Panc1 (cell line): ENCODE measurements around the gene NPB. TPM values are rescaled to one million over a fixed set of nuclear protein-coding genes. Genes with fewer than 3 reads are reported as not detected.
A peak's percentile ranks its signal among the peaks of the same experiment; 100 is the strongest.

Experiments
- ATAC-seq: fragments of 200-7000 bp; cut with Tn5 transposase; 2 replicates; pipeline ENCODE4 v1.9.1; 2020; ENCODE audit warnings: mild to moderate bottlenecking, moderate library complexity
- BruUV-seq: library from RNA; stranded (reverse); fragments of 400-500 nt; replicated peaks from 2 replicates; lab custom pipeline; 2021; lab: Mats Ljungman, UMichigan
- CTCF ChIA-PET: fragments of 300-600 bp; sonication (Branson Sonifier 250); formaldehyde crosslinking; loops from one replicate; lab custom pipeline; 2022; ENCODE audit warnings: antibody characterized with exemption; lab: Charles Lee
- POLR2A ChIA-PET: fragments of 300-600 bp; sonication (Branson Sonifier 250); formaldehyde crosslinking; loops from one replicate; lab custom pipeline; 2022; ENCODE audit warnings: antibody characterized with exemption; lab: Charles Lee
- DNase-seq: peaks from one replicate; pipeline ENCODE4 v3.0.0-alpha.2; 2010; ENCODE audit warnings: low read depth, low spot score
- H3K27ac ChIP-seq: 2 replicates; pipeline ENCODE4 v1.5.1; 2011; ENCODE audit warnings: mild to moderate bottlenecking, low read length, inconsistent platforms
- H3K27me3 ChIP-seq: fragments of 200-500 bp; sonication (Bioruptor generic); 2 replicates; pipeline ENCODE4 v1.6.0; 2014; ENCODE audit warnings: low read length, inconsistent platforms; ENCODE audit not compliant: control insufficient read depth, insufficient read depth
- H3K36me3 ChIP-seq: fragments of 200-500 bp; sonication (Bioruptor generic); 2 replicates; pipeline ENCODE4 v1.5.1; 2014; ENCODE audit warnings: inconsistent platforms, mild to moderate bottlenecking, low read length, moderate library complexity; ENCODE audit not compliant: control insufficient read depth, insufficient read depth
- H3K4me1 ChIP-seq: 2 replicates; pipeline ENCODE4 v1.5.1; 2011; ENCODE audit warnings: inconsistent platforms, mild to moderate bottlenecking, low read length, moderate library complexity; ENCODE audit not compliant: control insufficient read depth, insufficient read depth
- H3K4me3 ChIP-seq, 2 experiments: 2 replicates each; pipeline ENCODE4 v1.5.1; 2011 to 2012; ENCODE audit warnings: low read depth in 2 of 2, low read length in 2 of 2, mild to moderate bottlenecking in 2 of 2, inconsistent platforms in 1 of 2, moderate library complexity in 1 of 2
- H3K9me3 ChIP-seq: fragments of 200-500 bp; sonication (Bioruptor generic); 2 replicates; pipeline ENCODE4 v1.5.1; 2014; ENCODE audit warnings: low read depth, mild to moderate bottlenecking, inconsistent platforms, low read length, moderate library complexity; ENCODE audit not compliant: control insufficient read depth, insufficient read depth
- POLR2AphosphoS5 ChIP-seq: IDR thresholded peaks from 2 replicates; pipeline ENCODE4 v1.6.1; 2012; ENCODE audit warnings: mild to moderate bottlenecking, low read depth, low read length, moderate library complexity
- SIN3A ChIP-seq: IDR thresholded peaks from 2 replicates; pipeline ENCODE4 v1.6.1; 2012; ENCODE audit warnings: low read depth, mild to moderate bottlenecking, low read length, moderate library complexity, borderline replicate concordance; ENCODE audit not compliant: insufficient read depth
- TCF7L2 ChIP-seq: IDR thresholded peaks from 2 replicates; pipeline ENCODE4 v1.6.1; 2011; ENCODE audit warnings: mild to moderate bottlenecking, low read depth, low read length, inconsistent platforms
- in situ Hi-C: cut with HindIII; loops from 2 replicates; pipeline ENCODE4 v1.10.0; 2016; ENCODE audit warnings: low sequenced_read_pairs, low pct_unique_long_range_greater_than_20kb
- intact Hi-C: fragments of 100-400 bp; cut with micrococcal nuclease; formaldehyde crosslinking; loops from one replicate; pipeline ENCODE4 v1.10.0; 2022; ENCODE audit not compliant: unreplicated experiment
- total RNA-seq: library from RNA; stranded (reverse); gene quantifications from one replicate; pipeline ENCODE4 v1.2.1, GENCODE V29; 2021; ENCODE audit not compliant: unreplicated experiment
- TF ChIP-seq, protein P1 (sequence below), 2 experiments: IDR thresholded peaks; 2 replicates each; pipeline ENCODE4 v1.6.1; 2011 to 2012; ENCODE audit warnings: low read depth in 2 of 2, control low read depth in 1 of 2, low read length in 1 of 2, mild to moderate bottlenecking in 1 of 2, moderate library complexity in 1 of 2; ENCODE audit not compliant: insufficient read depth in 1 of 2
- TF ChIP-seq, protein P2 (sequence below): fragments of 450-650 bp; IDR thresholded peaks from 2 replicates; pipeline ENCODE4 v1.5.1; 2017; ENCODE audit warnings: mild to moderate bottlenecking

The NPB gene
- total RNA-seq, 1 experiment from 2014 or later, result 3.9 TPM

DNA sequence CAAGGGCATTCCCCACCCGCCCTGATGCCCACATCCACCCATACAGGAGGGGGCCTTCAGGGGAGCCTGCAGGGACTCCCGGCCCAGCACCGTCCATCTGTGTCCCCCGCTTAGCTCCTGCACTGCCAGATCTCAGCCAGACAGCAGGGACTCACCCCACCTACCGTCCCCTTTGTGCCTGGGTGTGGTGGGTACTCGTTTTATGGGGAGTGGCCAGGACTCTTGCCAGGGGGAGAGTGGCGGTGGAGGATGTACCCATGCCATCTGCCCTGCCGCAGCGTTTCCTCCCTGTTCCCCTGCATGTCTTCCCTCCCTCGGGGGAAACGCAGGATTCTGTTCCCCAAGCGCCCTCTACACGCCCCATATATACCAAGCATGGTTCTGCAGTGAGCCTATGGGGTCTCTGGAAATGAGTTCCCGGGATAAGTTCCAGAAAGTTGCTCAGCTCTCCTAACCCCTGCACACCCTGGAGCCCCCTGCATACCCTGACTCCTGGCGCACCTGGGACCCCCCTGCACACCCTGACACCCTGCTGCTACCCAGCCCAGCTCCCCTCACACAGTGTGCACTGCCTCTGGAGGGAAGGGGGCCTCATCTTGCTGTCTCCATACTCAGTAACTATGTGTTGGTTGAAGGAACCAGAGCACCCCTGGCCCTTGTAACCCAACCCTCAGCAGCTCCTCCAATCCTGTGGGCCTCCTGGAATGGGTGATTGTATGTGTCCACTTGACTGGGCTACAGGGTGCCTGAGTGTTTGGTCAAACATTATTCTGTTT lies 29.7 kb downstream of the NPB start:
- in situ Hi-C loops, result no loop called here
- H3K27me3 ChIP-seq, result no peaks in the 10 kb centered on the region
- DNase-seq, result no peak
- no TSS peak for BruUV-seq
- ChIA-PET POLR2A (interaction anchor here (0.5 kb wide), 1 partner anchor 211 kb away, joined by 3 read pairs; no protein-coding TSS in a partner anchor), CTCF (no interaction called here)
- intact Hi-C loops, result no loop called here
- no peak for ATAC-seq
- H3K9me3 ChIP-seq, result no peaks in the 10 kb centered on the region
- H3K4me1 ChIP-seq, result peaks cover 38% of the 10 kb centered on the region
- no peak overlapping the region for H3K27ac ChIP-seq
- H3K4me3 ChIP-seq, result no peak overlapping the region
- H3K36me3 ChIP-seq, result peaks cover 1% of the 10 kb centered on the region; the same call in 1 of the 2 replicates
- 0 out of 2 replicates have a peak, but pooled peaks have one; percentile 53 for TF ChIP-seq SIN3A
- TF ChIP-seq, protein P1, sequence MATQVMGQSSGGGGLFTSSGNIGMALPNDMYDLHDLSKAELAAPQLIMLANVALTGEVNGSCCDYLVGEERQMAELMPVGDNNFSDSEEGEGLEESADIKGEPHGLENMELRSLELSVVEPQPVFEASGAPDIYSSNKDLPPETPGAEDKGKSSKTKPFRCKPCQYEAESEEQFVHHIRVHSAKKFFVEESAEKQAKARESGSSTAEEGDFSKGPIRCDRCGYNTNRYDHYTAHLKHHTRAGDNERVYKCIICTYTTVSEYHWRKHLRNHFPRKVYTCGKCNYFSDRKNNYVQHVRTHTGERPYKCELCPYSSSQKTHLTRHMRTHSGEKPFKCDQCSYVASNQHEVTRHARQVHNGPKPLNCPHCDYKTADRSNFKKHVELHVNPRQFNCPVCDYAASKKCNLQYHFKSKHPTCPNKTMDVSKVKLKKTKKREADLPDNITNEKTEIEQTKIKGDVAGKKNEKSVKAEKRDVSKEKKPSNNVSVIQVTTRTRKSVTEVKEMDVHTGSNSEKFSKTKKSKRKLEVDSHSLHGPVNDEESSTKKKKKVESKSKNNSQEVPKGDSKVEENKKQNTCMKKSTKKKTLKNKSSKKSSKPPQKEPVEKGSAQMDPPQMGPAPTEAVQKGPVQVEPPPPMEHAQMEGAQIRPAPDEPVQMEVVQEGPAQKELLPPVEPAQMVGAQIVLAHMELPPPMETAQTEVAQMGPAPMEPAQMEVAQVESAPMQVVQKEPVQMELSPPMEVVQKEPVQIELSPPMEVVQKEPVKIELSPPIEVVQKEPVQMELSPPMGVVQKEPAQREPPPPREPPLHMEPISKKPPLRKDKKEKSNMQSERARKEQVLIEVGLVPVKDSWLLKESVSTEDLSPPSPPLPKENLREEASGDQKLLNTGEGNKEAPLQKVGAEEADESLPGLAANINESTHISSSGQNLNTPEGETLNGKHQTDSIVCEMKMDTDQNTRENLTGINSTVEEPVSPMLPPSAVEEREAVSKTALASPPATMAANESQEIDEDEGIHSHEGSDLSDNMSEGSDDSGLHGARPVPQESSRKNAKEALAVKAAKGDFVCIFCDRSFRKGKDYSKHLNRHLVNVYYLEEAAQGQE (IDR thresholded peaks at IDR 0.05; ENCODE audit: insufficient read depth in 1 of 2, low read depth in 2 of 2, low read length in 1 of 2), result no peak

DNA sequence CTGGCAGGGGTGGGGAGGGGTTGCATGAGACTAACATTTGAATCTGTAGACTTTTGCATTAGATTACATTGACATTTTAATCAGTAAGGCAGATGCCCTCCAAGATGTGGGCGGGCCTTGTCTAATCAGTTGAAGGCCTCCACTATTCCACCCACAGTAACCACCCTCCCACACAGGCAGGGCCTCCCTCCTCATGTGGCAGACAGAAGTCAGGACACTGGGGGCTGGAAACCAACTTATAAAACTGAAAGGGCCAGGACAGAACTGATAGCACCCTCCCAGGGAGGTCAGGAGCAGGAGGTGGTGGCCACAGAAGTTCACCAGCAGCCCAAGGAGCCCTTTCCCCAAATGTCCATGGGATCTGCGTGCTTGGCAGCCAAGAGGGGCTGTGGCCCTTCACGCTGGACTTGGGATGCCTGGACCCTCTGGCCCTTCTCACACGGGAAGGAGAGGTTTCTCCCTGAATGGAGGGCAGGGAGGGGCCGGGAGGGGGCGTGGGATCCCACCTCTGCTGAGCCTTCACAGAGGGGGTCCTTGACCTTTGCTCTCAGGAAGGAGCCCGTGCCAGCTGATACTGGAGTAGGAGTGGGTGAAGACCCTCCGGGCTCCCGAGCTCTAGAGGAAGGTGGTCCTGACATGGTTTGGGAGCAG lies 30.4 kb downstream of the NPB start:
- H3K4me1 ChIP-seq, result peaks cover 38% of the 10 kb centered on the region
- TF ChIP-seq TCF7L2, result no peak
- TF ChIP-seq, protein P1 (IDR thresholded peaks at IDR 0.05; ENCODE audit: insufficient read depth in 1 of 2, low read depth in 2 of 2, low read length in 1 of 2), result no peak
- TF ChIP-seq, protein P2, sequence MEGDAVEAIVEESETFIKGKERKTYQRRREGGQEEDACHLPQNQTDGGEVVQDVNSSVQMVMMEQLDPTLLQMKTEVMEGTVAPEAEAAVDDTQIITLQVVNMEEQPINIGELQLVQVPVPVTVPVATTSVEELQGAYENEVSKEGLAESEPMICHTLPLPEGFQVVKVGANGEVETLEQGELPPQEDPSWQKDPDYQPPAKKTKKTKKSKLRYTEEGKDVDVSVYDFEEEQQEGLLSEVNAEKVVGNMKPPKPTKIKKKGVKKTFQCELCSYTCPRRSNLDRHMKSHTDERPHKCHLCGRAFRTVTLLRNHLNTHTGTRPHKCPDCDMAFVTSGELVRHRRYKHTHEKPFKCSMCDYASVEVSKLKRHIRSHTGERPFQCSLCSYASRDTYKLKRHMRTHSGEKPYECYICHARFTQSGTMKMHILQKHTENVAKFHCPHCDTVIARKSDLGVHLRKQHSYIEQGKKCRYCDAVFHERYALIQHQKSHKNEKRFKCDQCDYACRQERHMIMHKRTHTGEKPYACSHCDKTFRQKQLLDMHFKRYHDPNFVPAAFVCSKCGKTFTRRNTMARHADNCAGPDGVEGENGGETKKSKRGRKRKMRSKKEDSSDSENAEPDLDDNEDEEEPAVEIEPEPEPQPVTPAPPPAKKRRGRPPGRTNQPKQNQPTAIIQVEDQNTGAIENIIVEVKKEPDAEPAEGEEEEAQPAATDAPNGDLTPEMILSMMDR, result no peak
- no peak for TF ChIP-seq SIN3A
- TF ChIP-seq POLR2AphosphoS5, result no peak
- POLR2A ChIA-PET, result interaction anchor here (0.5 to 0.6 kb wide), 2 partner anchors 18 to 42 kb away, joined by 5 to 9 read pairs; no protein-coding TSS in a partner anchor
- H3K27me3 ChIP-seq, result no peaks in the 10 kb centered on the region
- no peak for DNase-seq
- no peak for ATAC-seq
- intact Hi-C loops, result no loop called here
- no peak overlapping the region for H3K27ac ChIP-seq
- H3K36me3 ChIP-seq, result peaks cover 3% of the 10 kb centered on the region; the same call in 1 of the 2 replicates
- CTCF ChIA-PET, result no interaction called here
- BruUV-seq, result TSS peak; percentile 68
- H3K9me3 ChIP-seq, result no peaks in the 10 kb centered on the region
- in situ Hi-C loops, result no loop called here
- H3K4me3 ChIP-seq, result no peak overlapping the region
